Neural progenitor cell (in vitro differentiated cells): ENCODE data around the gene FAM219A. TPM values are rescaled to one million over a fixed set of nuclear protein-coding genes. Genes with fewer than 3 reads are reported as not detected.

ENCODE experiments used
- DNase-seq: peaks from one replicate; pipeline ENCODE4 v3.0.0-alpha.2; 2016; ENCODE audit warnings: low spot score
- H2AFZ ChIP-seq: fragments of 200-600 bp; sonication (generic); replicated peaks from 2 replicates; pipeline ENCODE4 v1.6.1; 2016; ENCODE audit warnings: antibody characterized with exemption
- H3F3A ChIP-seq: fragments of 200-600 bp; sonication (generic); 2 replicates; pipeline ENCODE4 v1.6.1; 2016; ENCODE audit warnings: antibody characterized with exemption, low read depth
- H3K27ac ChIP-seq: fragments of 200-600 bp; sonication (generic); 2 replicates; pipeline ENCODE4 v1.5.1; 2016; ENCODE audit warnings: mild to moderate bottlenecking
- H3K27me3 ChIP-seq: fragments of 200-600 bp; sonication (generic); 2 replicates; pipeline ENCODE4 v1.6.1; 2016; ENCODE audit warnings: mild to moderate bottlenecking, moderate library complexity
- H3K36me3 ChIP-seq: fragments of 200-600 bp; sonication (generic); 2 replicates; pipeline ENCODE4 v1.5.1; 2016
- H3K4me1 ChIP-seq: fragments of 200-600 bp; sonication (generic); 2 replicates; pipeline ENCODE4 v1.6.1; 2016; ENCODE audit warnings: mixed run types
- H3K4me2 ChIP-seq: fragments of 200-600 bp; sonication (generic); 2 replicates; pipeline ENCODE4 v1.6.1; 2016
- H3K4me3 ChIP-seq: fragments of 200-600 bp; sonication (generic); 2 replicates; pipeline ENCODE4 v1.5.1; 2016
- H3K79me2 ChIP-seq: fragments of 200-600 bp; sonication (generic); 2 replicates; pipeline ENCODE4 v1.6.1; 2016; ENCODE audit warnings: low read depth
- H3K9ac ChIP-seq: fragments of 200-600 bp; sonication (generic); 2 replicates; pipeline ENCODE4 v1.6.1; 2016
- H3K9me3 ChIP-seq: fragments of 200-600 bp; sonication (generic); 2 replicates; pipeline ENCODE4 v1.5.1; 2016; ENCODE audit warnings: low read depth
- H4K20me1 ChIP-seq: fragments of 200-600 bp; sonication (generic); 2 replicates; pipeline ENCODE4 v1.6.1; 2016; ENCODE audit warnings: low read depth
- H3K27ac Mint-ChIP-seq: 3 replicates; pipeline ENCODE4 v1.8.0; 2021; ENCODE audit warnings: mixed read lengths
- H3K27me3 Mint-ChIP-seq: 2 replicates; pipeline ENCODE4 v1.8.0; 2022; ENCODE audit warnings: low read depth, mild to moderate bottlenecking, inconsistent platforms, moderate library complexity, mixed read lengths; ENCODE audit not compliant: insufficient read depth
- H3K36me3 Mint-ChIP-seq: 3 replicates; pipeline ENCODE4 v1.8.0; 2021; ENCODE audit warnings: mixed read lengths
- H3K4me1 Mint-ChIP-seq: 3 replicates; pipeline ENCODE4 v1.8.0; 2021; ENCODE audit warnings: mixed read lengths
- H3K4me3 Mint-ChIP-seq: 3 replicates; pipeline ENCODE4 v1.8.0; 2021; ENCODE audit warnings: mild to moderate bottlenecking, moderate library complexity, mixed read lengths
- H3K9me3 Mint-ChIP-seq: 3 replicates; pipeline ENCODE4 v1.8.0; 2020; ENCODE audit warnings: mixed read lengths
- CTCF ChIP-seq: fragments of 200-600 bp; sonication (generic); IDR thresholded peaks from 2 replicates; pipeline ENCODE4 v1.5.1; 2017; ENCODE audit warnings: antibody characterized with exemption, mild to moderate bottlenecking
- EZH2 ChIP-seq: fragments of 200-600 bp; sonication (generic); IDR thresholded peaks from 2 replicates; pipeline ENCODE4 v1.6.1; 2017; ENCODE audit warnings: antibody characterized with exemption, mild to moderate bottlenecking, moderate library complexity
- EZH2phosphoT487 ChIP-seq: fragments of 200-600 bp; sonication (generic); IDR thresholded peaks from 2 replicates; pipeline ENCODE4 v1.6.1; 2017; ENCODE audit warnings: antibody characterized with exemption
- total RNA-seq: library from RNA; depleted of rRNA; stranded (reverse); fragments of >200 nt; gene quantifications from 2 replicates; pipeline ENCODE4 v1.2.3, GENCODE V29; 2015; ENCODE audit warnings: low replicate concordance

The FAM219A gene
- total RNA-seq, 1 donor from 2014 or later: 4.2 TPM

- H2AFZ ChIP-seq: no peak overlapping the region
- no peaks in the 10 kb centered on the region for H3K9me3 ChIP-seq
- H3K9me3 Mint-ChIP-seq: no peaks in the 10 kb centered on the region
- no peak overlapping the region for H3K27ac ChIP-seq
- no peak overlapping the region for H3K4me3 Mint-ChIP-seq
- H3K4me3 ChIP-seq: no peak overlapping the region
- no peaks in the 10 kb centered on the region for H3K4me1 ChIP-seq
- no peaks in the 10 kb centered on the region for H3K4me1 Mint-ChIP-seq
- H3K36me3 ChIP-seq: no peaks in the 10 kb centered on the region
- no peak overlapping the region for H3K27ac Mint-ChIP-seq
- peaks cover 2% of the 10 kb centered on the region for H3K27me3 Mint-ChIP-seq
- no peak for DNase-seq
- H3K36me3 Mint-ChIP-seq: no peaks in the 10 kb centered on the region
- H3F3A ChIP-seq: no peaks in the 10 kb centered on the region
- H3K79me2 ChIP-seq: no peaks in the 10 kb centered on the region
- no peaks in the 10 kb centered on the region for H3K27me3 ChIP-seq
- no peak overlapping the region for H3K9ac ChIP-seq
- peaks cover 47% of the 10 kb centered on the region for H4K20me1 ChIP-seq
- H3K4me2 ChIP-seq: no peak overlapping the region
- TF ChIP-seq EZH2 (no peak), CTCF (no peak), EZH2phosphoT487 (no peak)
Measured at GRCh38 chr9:34428325-34428958, 29.9 kb downstream of the FAM219A start.

- no peak overlapping the region for H3K4me2 ChIP-seq
- H3K79me2 ChIP-seq: no peaks in the 10 kb centered on the region
- H3K27me3 ChIP-seq: no peaks in the 10 kb centered on the region
- TF ChIP-seq EZH2 (no peak), CTCF (no peak), EZH2phosphoT487 (no peak)
- H3K9ac ChIP-seq: no peak overlapping the region
- no peaks in the 10 kb centered on the region for H3K36me3 ChIP-seq
- Mint-ChIP-seq H3K36me3 (no peaks in the 10 kb centered on the region), H3K9me3 (no peaks in the 10 kb centered on the region), H3K4me1 (no peaks in the 10 kb centered on the region), H3K4me3 (no peak overlapping the region), H3K27ac (no peak overlapping the region), H3K27me3 (peaks cover 2% of the 10 kb centered on the region)
- no peak overlapping the region for H3K4me3 ChIP-seq
- no peak overlapping the region for H3K27ac ChIP-seq
- no peak overlapping the region for H2AFZ ChIP-seq
- no peaks in the 10 kb centered on the region for H3F3A ChIP-seq
- H3K9me3 ChIP-seq: no peaks in the 10 kb centered on the region
- no peak for DNase-seq
- peaks cover 38% of the 10 kb centered on the region for H4K20me1 ChIP-seq
- H3K4me1 ChIP-seq: no peaks in the 10 kb centered on the region
Measured at GRCh38 chr9:34426347-34427074, 31.9 kb downstream of the FAM219A start.

- no peaks in the 10 kb centered on the region for H3K79me2 ChIP-seq
- Mint-ChIP-seq H3K4me1 (no peaks in the 10 kb centered on the region), H3K36me3 (no peaks in the 10 kb centered on the region), H3K4me3 (no peak overlapping the region), H3K9me3 (no peaks in the 10 kb centered on the region), H3K27ac (no peak overlapping the region), H3K27me3 (no peaks in the 10 kb centered on the region)
- no peak overlapping the region for H3K4me3 ChIP-seq
- H2AFZ ChIP-seq: no peak overlapping the region
- no peaks in the 10 kb centered on the region for H3K36me3 ChIP-seq
- DNase-seq: no peak
- no peaks in the 10 kb centered on the region for H3K27me3 ChIP-seq
- no peak overlapping the region for H3K9ac ChIP-seq
- H3F3A ChIP-seq: no peaks in the 10 kb centered on the region
- no peak overlapping the region for H3K27ac ChIP-seq
- no peak overlapping the region for H3K4me2 ChIP-seq
- no peaks in the 10 kb centered on the region for H3K4me1 ChIP-seq
- H3K9me3 ChIP-seq: no peaks in the 10 kb centered on the region
- peaks cover 3% of the 10 kb centered on the region for H4K20me1 ChIP-seq
- TF ChIP-seq EZH2phosphoT487 (no peak), EZH2 (no peak), CTCF (no peak)
Measured at GRCh38 chr9:34419716-34420504, 38.5 kb downstream of the FAM219A start.
